Pericardium fibroblast (primary cell): ENCODE data around the gene HNRNPUL1. TPM values are rescaled to one million over a fixed set of nuclear protein-coding genes. Genes with fewer than 3 reads are reported as not detected.

Experiments used
- total RNA-seq: library from RNA; depleted of rRNA; stranded (reverse); fragments of >200 nt; gene quantifications from 2 replicates; pipeline ENCODE4 v1.2.3, GENCODE V29; 2015

Gene HNRNPUL1
- 96.9 and 108 TPM in 2 replicates for total RNA-seq

DNA sequence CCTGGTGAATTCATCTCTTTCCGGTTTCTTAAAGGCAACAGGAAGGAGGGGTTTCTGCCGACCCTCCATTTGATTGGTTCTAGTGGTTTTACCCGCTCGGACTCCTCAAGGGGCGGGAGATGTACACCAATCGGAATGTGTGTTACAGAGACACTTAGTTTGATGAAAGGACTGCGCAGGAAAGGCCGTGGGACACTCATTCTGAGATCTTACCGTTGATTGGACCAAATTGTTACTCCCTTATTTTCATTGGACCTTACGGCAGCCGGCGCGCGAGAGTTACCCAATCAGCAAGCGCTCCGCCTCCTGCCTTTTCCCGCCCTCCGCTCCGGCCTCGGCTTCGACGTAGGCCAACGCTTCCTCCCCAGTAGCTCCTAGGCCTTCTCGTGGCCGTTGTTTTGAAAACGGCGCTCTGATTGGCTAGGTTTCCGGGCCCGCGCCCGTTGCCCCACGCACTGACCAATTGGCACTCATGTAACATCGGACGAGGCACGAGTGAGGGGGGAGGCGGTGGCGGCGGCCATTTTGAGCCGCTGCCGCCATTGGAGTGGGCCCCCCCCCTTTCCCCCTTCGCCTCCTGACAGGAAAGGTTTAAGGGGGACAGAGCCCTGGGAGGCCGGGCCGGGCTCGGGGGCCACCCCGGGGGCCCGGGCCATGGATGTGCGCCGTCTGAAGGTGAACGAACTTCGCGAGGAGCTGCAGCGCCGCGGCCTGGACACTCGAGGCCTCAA lies at the start of gene HNRNPUL1:
TSS of gene HNRNPUL1 (plus strand) at position 523 of the 731 bp plus-strand sequence. CDS start at position 655, 132 bp downstream.

GRCh38 chr19:41218615-41219507 lies 45.3 kb upstream of the HNRNPUL1 start, which contains the start of gene AXL:
AXL (plus strand) TSS chr19:41219223; CDS start chr19:41219393, 170 bp downstream.

DNA sequence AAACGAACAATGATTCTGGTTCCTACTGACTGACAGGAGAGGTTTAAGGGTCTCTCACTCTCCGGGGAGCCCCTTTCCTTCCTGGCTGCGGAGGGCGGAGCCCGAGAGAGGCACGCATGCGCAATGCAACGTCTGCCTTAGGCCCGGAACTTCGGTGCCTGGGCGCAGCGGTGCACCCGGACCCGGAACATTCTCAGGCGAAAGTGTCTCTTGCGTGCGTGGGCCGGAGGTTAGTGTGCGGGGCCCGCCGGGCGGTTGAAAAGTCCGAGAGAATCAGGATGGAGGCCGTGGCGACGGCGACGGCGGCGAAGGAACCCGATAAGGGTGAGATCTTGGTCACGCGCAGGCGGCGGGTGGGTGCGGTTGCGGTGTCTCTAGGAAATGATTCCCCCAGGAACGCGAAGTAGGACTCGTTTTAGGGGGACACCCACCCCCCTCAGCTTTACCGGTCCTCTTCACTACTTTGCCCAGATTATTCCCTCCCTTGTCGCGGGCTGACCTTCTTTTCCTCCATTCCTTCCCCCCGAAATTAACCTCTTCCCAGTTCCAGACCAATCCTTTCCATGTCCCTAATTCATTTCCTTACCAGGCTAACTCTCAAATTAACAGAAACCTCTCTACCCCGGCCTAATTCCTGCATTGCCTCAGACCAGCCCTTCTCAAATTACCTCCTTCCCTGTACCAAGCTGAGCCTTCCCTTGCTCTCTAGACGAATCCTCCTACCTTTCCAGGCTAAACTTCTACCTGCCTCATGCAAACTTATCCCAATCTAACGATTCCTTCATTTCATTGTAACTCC lies 46.1 kb downstream of the HNRNPUL1 start, which contains the start of gene CCDC97:
TSS of gene CCDC97 (plus strand) at position 140 of the 799 bp plus-strand sequence. CDS start at position 279, 139 bp downstream.

GRCh38 chr19:41353466-41354342 lies 89.5 kb downstream of the HNRNPUL1 start, which contains the start of gene TGFB1:
TGFB1 (minus strand) TSS chr19:41353922; CDS start chr19:41353044, 878 bp downstream.

Other genes with a start within 250 kb of the HNRNPUL1 start
- gene CYP2A13, start 175.9 kb upstream of the HNRNPUL1 start, total RNA-seq = not detected in 2 replicates
- not detected in 2 replicates for gene CYP2F1, start 149.9 kb upstream of the HNRNPUL1 start, total RNA-seq
- gene CYP2S1, start 71.2 kb upstream of the HNRNPUL1 start, total RNA-seq = 0.09 and 0.70 TPM in 2 replicates
- gene AXL, start 45.1 kb upstream of the HNRNPUL1 start, total RNA-seq = 75.6 and 94.9 TPM in 2 replicates
- gene CCDC97, start 45.8 kb downstream of the HNRNPUL1 start, total RNA-seq = 10.6 and 18.0 TPM in 2 replicates
- 27.4 and 28.7 TPM in 2 replicates for gene TGFB1, start 89.5 kb downstream of the HNRNPUL1 start, total RNA-seq
- gene B9D2, start 99.8 kb downstream of the HNRNPUL1 start, total RNA-seq = 5.1 and 9.4 TPM in 2 replicates
- gene TMEM91, start 112.2 kb downstream of the HNRNPUL1 start, total RNA-seq = 4.1 and 16.9 TPM in 2 replicates
- gene EXOSC5, start 133.0 kb downstream of the HNRNPUL1 start, total RNA-seq = 18.4 and 20.7 TPM in 2 replicates
- 14.2 and 23.9 TPM in 2 replicates for gene BCKDHA, start 133.4 kb downstream of the HNRNPUL1 start, total RNA-seq
- gene B3GNT8, start 163.0 kb downstream of the HNRNPUL1 start, total RNA-seq = 1.6 and 4.6 TPM in 2 replicates
- 33.1 and 50.9 TPM in 2 replicates for gene DMAC2, start 175.5 kb downstream of the HNRNPUL1 start, total RNA-seq
- gene ERICH4, start 178.8 kb downstream of the HNRNPUL1 start, total RNA-seq = not detected in 2 replicates